NCI-H2171 treated with DMSO at 0.1 percent for 48 hours (cell line): Measurements from ENCODE around the gene RIPOR3.
"Not testable (repeated sequence)": the region's sequence is repeated elsewhere in the genome, so short reads cannot be mapped to it uniquely, and the experiment has no call there.

Experiments used
- DNase-seq: peaks from one replicate; lab custom pipeline; 2025; lab: John Stamatoyannopoulos, UW

The RIPOR3 gene

GRCh38 chr20:50551288-50551687 lies 140.1 kb downstream of the RIPOR3 start:
- peak; percentile 94 for DNase-seq

DNA sequence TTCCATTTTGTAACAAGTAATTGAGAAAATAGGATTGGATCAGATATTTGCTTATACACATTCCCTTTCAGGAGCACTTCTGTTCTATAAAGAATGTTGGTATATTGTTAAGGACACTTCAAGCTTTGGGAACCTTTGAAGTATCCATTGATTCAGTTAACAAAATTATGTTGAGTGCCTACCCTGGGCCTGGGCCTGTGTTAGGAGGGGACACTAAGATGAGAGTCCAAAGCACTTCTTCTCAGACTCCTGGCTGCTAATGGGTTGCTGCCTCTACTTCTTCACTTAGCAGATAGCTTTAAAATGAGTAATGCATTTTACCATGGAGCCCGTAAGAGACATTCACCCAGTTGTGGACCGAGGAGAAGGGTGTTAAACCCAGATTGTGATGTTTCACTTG lies 140.8 kb downstream of the RIPOR3 start:
- no peak for DNase-seq

DNA sequence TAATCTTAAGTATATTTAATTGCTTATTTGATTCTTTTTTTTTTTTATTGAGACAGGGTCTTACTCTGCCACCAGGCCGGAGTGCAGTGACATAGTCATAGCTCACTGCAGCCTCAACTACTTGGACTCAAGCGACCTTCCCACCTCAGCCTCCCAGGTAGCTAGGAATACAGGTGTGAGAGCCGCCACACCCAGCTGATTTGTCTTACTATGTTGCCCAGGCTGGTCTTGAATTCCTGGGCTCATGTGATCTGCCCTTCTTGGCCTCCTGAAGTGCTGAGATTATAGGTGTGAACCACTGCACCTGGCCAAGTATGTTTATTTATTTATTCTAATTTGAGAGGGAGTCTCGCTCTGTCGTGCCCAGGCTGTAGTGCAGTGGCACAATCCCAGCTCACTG lies 142.9 kb downstream of the RIPOR3 start:
- no peak for DNase-seq

GRCh38 chr20:50547964-50548363 lies 143.4 kb downstream of the RIPOR3 start:
- no peak for DNase-seq

GRCh38 chr20:50546729-50547314 lies 144.5 kb downstream of the RIPOR3 start:
- DNase-seq: peak; percentile 25

DNA sequence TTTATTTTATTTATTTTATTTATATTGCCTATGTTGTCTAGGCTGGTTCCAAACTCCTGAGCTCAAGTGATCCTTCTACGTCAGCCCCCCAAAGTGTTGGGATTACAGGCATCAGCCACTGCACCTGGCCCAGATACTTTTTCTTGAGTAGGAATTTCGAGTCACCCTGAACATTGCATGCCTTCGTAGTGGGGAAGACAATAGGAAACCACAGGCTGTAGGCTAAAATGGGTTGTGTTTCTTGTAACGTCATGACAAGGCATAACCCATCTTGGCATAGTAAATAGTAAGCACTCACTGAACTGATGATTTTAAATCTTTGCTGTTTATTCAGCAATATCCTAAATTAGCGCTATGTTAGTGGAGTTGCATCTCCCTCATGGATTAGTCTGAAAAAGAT lies 146.2 kb downstream of the RIPOR3 start:
- DNase-seq: no peak

- no peak for DNase-seq
Measured at GRCh38 chr20:50543326-50543725, 148.0 kb downstream of the RIPOR3 start.

- DNase-seq: no peak
Measured at GRCh38 chr20:50541606-50542041, 149.7 kb downstream of the RIPOR3 start.

DNA sequence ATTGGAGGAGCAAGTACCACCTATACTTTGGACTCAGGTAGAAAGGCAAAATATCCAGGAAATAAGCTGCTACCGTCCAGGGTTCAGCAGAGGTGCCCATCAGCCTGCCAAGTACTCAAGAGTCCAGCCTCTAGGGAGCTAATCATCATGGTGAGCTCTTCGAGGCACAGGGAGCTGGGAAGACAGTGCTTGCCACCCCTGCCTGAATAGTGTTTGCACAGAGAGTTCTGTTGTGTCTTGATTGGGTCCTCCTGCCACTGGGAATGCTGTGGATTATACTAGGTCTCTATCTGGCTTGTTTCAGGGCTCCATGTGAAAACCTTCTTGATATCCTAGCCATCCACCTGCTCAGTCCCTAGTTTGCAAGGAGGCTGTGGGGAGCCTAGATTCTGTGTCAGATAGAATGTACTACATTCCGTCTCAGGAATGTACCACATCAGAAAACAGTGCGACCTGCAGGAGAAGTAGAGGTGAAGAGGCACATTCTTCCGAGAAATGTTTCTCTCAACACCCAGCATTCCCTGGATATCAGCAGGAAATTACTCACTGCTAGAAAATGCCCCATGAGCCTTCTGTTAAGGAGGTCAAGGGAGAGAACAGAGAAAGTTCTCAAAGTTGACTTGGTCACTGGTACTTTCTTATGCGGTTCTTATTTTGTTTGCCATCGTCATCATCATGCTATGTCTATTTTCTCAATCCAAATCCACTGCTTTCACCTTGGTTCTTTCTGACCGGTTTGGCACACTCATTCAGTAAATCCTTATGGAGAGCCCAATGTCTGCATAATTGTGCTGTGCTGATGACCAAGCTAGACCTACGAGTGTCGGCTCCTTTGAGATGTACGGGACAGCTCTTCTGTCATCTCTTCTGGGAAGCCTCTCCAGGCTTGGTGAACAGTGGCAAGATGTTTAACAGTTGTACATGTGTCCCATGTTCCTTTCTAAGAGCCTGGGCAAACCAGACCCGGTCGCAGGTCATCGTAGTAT lies 150.4 kb downstream of the RIPOR3 start:
- no peak for DNase-seq

GRCh38 chr20:50539798-50540197 lies 151.5 kb downstream of the RIPOR3 start:
- DNase-seq: not testable (repeated sequence)

GRCh38 chr20:50538276-50538675 lies 153.1 kb downstream of the RIPOR3 start:
- no peak for DNase-seq

DNA sequence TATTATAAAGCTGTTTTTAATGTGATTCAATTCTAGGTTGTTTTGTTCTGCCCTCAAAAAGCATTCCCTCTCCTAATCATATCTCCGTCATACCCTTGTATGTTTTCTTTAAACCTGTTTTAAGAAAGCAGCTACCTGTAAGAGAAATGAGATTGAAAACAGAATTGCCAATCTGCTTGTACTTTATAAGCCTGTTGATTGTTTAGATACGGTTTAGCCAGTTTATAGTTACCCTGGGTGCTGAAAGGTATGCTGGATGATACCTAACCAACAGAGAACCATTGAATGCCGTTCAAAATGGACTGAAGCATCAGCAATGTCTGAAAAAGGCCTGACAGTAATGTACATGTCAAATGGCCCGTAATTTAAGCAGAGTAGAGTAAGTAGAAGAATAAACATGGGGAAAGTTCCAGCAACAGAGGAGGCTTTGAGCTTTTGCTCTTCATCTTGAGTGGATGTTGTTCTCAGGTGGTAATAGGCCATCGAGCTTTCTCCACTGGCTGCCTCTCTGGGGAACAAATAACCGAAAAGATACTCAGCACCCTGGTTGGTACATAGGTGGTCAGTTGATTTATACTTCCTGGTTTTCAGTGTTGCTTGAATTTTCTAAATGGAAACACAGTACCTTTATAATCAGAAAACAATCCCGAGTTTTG lies 153.7 kb downstream of the RIPOR3 start:
- no peak for DNase-seq

- DNase-seq: no peak
Measured at GRCh38 chr20:50536333-50536732, 155.0 kb downstream of the RIPOR3 start.
